GM23338 (cell line): ENCODE measurements around the gene SEMA4F. TPM values are rescaled to one million over a fixed set of nuclear protein-coding genes. Genes with fewer than 3 reads are reported as not detected.

Source experiments
- ATAC-seq: fragments of 200-7000 bp; cut with Tn5 transposase; 3 replicates; pipeline ENCODE4 v1.9.1; 2020
- DNase-seq: peaks from one replicate; pipeline ENCODE4 v3.0.0-alpha.2; 2015; ENCODE audit warnings: low spot score
- H2AFZ ChIP-seq: fragments of 200-600 bp; sonication (generic); 2 replicates; pipeline ENCODE4 v1.8.0; 2016; ENCODE audit warnings: antibody characterized with exemption, mild to moderate bottlenecking, moderate library complexity
- H3F3A ChIP-seq: fragments of 200-600 bp; sonication (generic); replicated peaks from 2 replicates; pipeline ENCODE4 v1.8.0; 2017; ENCODE audit warnings: antibody characterized with exemption, mixed run types, low read depth
- H3K27ac ChIP-seq: fragments of 200-600 bp; sonication (generic); 2 replicates; pipeline ENCODE4 v1.6.1; 2016; ENCODE audit warnings: low read depth
- H3K27me3 ChIP-seq: fragments of 200-600 bp; sonication (generic); 2 replicates; pipeline ENCODE4 v1.8.0; 2016; ENCODE audit warnings: mild to moderate bottlenecking, mixed run types, moderate library complexity; ENCODE audit not compliant: insufficient read depth
- H3K36me3 ChIP-seq: fragments of 200-600 bp; sonication (generic); 2 replicates; pipeline ENCODE4 v1.8.0; 2016; ENCODE audit warnings: mild to moderate bottlenecking; ENCODE audit not compliant: insufficient read depth
- H3K4me1 ChIP-seq: fragments of 200-600 bp; sonication (generic); 2 replicates; pipeline ENCODE4 v1.8.0; 2016; ENCODE audit warnings: mild to moderate bottlenecking, moderate library complexity; ENCODE audit not compliant: insufficient read depth
- H3K4me2 ChIP-seq: fragments of 200-600 bp; sonication (generic); 2 replicates; pipeline ENCODE4 v1.7.1; 2017; ENCODE audit warnings: mixed run types
- H3K4me3 ChIP-seq: fragments of 200-600 bp; sonication (generic); 2 replicates; pipeline ENCODE4 v1.6.1; 2016; ENCODE audit warnings: mixed run types
- H3K79me2 ChIP-seq: fragments of 200-600 bp; sonication (generic); replicated peaks from 2 replicates; pipeline ENCODE4 v1.8.0; 2017; ENCODE audit warnings: mild to moderate bottlenecking; ENCODE audit not compliant: insufficient read depth
- H3K9me2 ChIP-seq: fragments of 200-600 bp; sonication (generic); 2 replicates; pipeline ENCODE4 v1.8.0; 2017; ENCODE audit not compliant: insufficient read depth
- H4K20me1 ChIP-seq: fragments of 200-600 bp; sonication (generic); replicated peaks from 2 replicates; pipeline ENCODE4 v1.8.0; 2017; ENCODE audit warnings: mild to moderate bottlenecking; ENCODE audit not compliant: insufficient read depth
- H3K27ac Mint-ChIP-seq: 2 replicates; pipeline ENCODE4 v1.8.0; 2020; ENCODE audit warnings: inconsistent platforms, mild to moderate bottlenecking, moderate library complexity, mixed read lengths
- H3K27me3 Mint-ChIP-seq: 3 replicates; pipeline ENCODE4 v1.8.0; 2022; ENCODE audit warnings: low read depth, mild to moderate bottlenecking, moderate library complexity, mixed read lengths, inconsistent platforms; ENCODE audit not compliant: insufficient read depth, poor library complexity
- H3K36me3 Mint-ChIP-seq: 3 replicates; pipeline ENCODE4 v1.8.0; 2021; ENCODE audit warnings: low read depth, mild to moderate bottlenecking, inconsistent platforms, moderate library complexity, mixed read lengths
- H3K4me1 Mint-ChIP-seq: 3 replicates; pipeline ENCODE4 v1.8.0; 2020; ENCODE audit warnings: mild to moderate bottlenecking, inconsistent platforms, mixed read lengths
- H3K4me3 Mint-ChIP-seq: 3 replicates; pipeline ENCODE4 v1.8.0; 2021; ENCODE audit warnings: moderate library complexity, mild to moderate bottlenecking, inconsistent platforms, mixed read lengths
- H3K9me3 Mint-ChIP-seq: 3 replicates; pipeline ENCODE4 v1.8.0; 2020; ENCODE audit warnings: moderate library complexity, mild to moderate bottlenecking, inconsistent platforms, mixed read lengths
- CREB1 ChIP-seq: fragments of 250-450 bp; sonication (Bioruptor Pico); IDR thresholded peaks from 2 replicates; pipeline ENCODE4 v1.5.0; 2020; ENCODE audit warnings: low read depth, mild to moderate bottlenecking, moderate library complexity
- EZH2 ChIP-seq: fragments of 200-600 bp; sonication (generic); IDR thresholded peaks from one replicate; pipeline ENCODE4 v1.8.0; 2017; ENCODE audit warnings: antibody characterized with exemption, mild to moderate bottlenecking, low read depth; ENCODE audit not compliant: unreplicated experiment
- EZH2phosphoT487 ChIP-seq: fragments of 200-600 bp; sonication (generic); IDR thresholded peaks from one replicate; pipeline ENCODE4 v1.8.1; 2018; ENCODE audit warnings: antibody characterized with exemption; ENCODE audit not compliant: unreplicated experiment
- JUNB ChIP-seq: IDR thresholded peaks from one replicate; pipeline ENCODE4 v1.6.1; 2016; ENCODE audit warnings: antibody characterized with exemption; ENCODE audit not compliant: unreplicated experiment
- NANOG ChIP-seq: IDR thresholded peaks from 2 replicates; pipeline ENCODE4 v1.6.1; 2016; ENCODE audit warnings: antibody characterized with exemption, borderline replicate concordance
- POLR2AphosphoS5 ChIP-seq: IDR thresholded peaks from 2 replicates; pipeline ENCODE4 v1.6.1; 2016; ENCODE audit warnings: antibody characterized with exemption, low read depth
- REST ChIP-seq: IDR thresholded peaks from one replicate; pipeline ENCODE4 v1.6.1; 2018; ENCODE audit warnings: antibody characterized with exemption; ENCODE audit not compliant: unreplicated experiment
- STAT1 ChIP-seq: IDR thresholded peaks from one replicate; pipeline ENCODE4 v1.6.1; 2016; ENCODE audit warnings: antibody characterized with exemption; ENCODE audit not compliant: unreplicated experiment
- ZNF114 ChIP-seq: fragments of 250-450 bp; sonication (Bioruptor Pico); IDR thresholded peaks from 2 replicates; pipeline ENCODE4 v1.5.0; 2020; ENCODE audit warnings: mild to moderate bottlenecking, moderate library complexity
- ZNF331 ChIP-seq: fragments of 250-450 bp; sonication (Bioruptor Pico); IDR thresholded peaks from 2 replicates; pipeline ENCODE4 v1.5.0; 2020; ENCODE audit warnings: low read depth, mild to moderate bottlenecking, moderate library complexity
- ZNF462 ChIP-seq: fragments of 250-450 bp; sonication (Bioruptor Pico); IDR thresholded peaks from 2 replicates; pipeline ENCODE4 v1.5.0; 2020; ENCODE audit warnings: mild to moderate bottlenecking, moderate library complexity
- polyA plus RNA-seq: library from polyadenylated mRNA; unstranded; fragments of >200 nt; fragmentation: Nextera tagmentation; extraction: Ambion mirVana; gene quantifications from 2 replicates; pipeline ENCODE4 v1.2.1, GENCODE V29; 2016
- total RNA-seq: library from RNA; depleted of rRNA; stranded (reverse); fragments of >200 nt; shearing (Covaris generic); gene quantifications from 2 replicates; pipeline ENCODE4 v1.2.3, GENCODE V29; 2014
- TF ChIP-seq, protein P1 (sequence below), 2 experiments: fragments of 200-600 bp in 1 of 2; sonication (generic) in 1 of 2; conservative IDR thresholded peaks; 2 replicates each; pipeline versions ENCODE4 v1.5.1 to v1.6.1; 2016 to 2017; ENCODE audit warnings: antibody characterized with exemption in 2 of 2, low read depth in 2 of 2, mild to moderate bottlenecking in 2 of 2, moderate library complexity in 1 of 2
- TF ChIP-seq, protein P2 (sequence below): IDR thresholded peaks from 2 replicates; pipeline ENCODE4 v1.6.1; 2016; ENCODE audit warnings: antibody characterized with exemption

Gene SEMA4F
- total and polyA plus RNA-seq, 2 experiments from 2014 or later: 2.2 to 3.2 TPM

GRCh38 chr2:74618410-74619083, 35.5 kb upstream of the SEMA4F start:
- Mint-ChIP-seq H3K4me1 (peaks cover 5% of the 10 kb centered on the region; the same call in 2 of the 3 replicates), H3K36me3 (no peaks in the 10 kb centered on the region), H3K9me3 (no peaks in the 10 kb centered on the region), H3K27ac (no peak overlapping the region), H3K27me3 (peaks cover 2% of the 10 kb centered on the region), H3K4me3 (no peak overlapping the region)
- H3K27me3 ChIP-seq: no peaks in the 10 kb centered on the region
- no peaks in the 10 kb centered on the region for H4K20me1 ChIP-seq
- no peak overlapping the region for H3K4me3 ChIP-seq
- H3K27ac ChIP-seq: no peak overlapping the region
- H3K4me2 ChIP-seq: no peak overlapping the region
- ATAC-seq (no peak), DNase-seq (no peak)
- H2AFZ ChIP-seq: no peak overlapping the region
- H3K79me2 ChIP-seq: no peaks in the 10 kb centered on the region
- TF ChIP-seq POLR2AphosphoS5 (no peak), EZH2phosphoT487 (no peak), ZNF114 (CRISPR knock-in tag) (no peak), CREB1 (CRISPR knock-in tag) (no peak), ZNF331 (no peak), NANOG (no peak), EZH2 (no peak), JUNB (no peak), ZNF462 (CRISPR knock-in tag) (no peak), STAT1 (no peak), REST (no peak)
- TF ChIP-seq, protein P1, sequence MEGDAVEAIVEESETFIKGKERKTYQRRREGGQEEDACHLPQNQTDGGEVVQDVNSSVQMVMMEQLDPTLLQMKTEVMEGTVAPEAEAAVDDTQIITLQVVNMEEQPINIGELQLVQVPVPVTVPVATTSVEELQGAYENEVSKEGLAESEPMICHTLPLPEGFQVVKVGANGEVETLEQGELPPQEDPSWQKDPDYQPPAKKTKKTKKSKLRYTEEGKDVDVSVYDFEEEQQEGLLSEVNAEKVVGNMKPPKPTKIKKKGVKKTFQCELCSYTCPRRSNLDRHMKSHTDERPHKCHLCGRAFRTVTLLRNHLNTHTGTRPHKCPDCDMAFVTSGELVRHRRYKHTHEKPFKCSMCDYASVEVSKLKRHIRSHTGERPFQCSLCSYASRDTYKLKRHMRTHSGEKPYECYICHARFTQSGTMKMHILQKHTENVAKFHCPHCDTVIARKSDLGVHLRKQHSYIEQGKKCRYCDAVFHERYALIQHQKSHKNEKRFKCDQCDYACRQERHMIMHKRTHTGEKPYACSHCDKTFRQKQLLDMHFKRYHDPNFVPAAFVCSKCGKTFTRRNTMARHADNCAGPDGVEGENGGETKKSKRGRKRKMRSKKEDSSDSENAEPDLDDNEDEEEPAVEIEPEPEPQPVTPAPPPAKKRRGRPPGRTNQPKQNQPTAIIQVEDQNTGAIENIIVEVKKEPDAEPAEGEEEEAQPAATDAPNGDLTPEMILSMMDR (conservative IDR thresholded peaks at IDR 0.05; ENCODE audit: low read depth in 2 of 2): no peak
- TF ChIP-seq, protein P2, sequence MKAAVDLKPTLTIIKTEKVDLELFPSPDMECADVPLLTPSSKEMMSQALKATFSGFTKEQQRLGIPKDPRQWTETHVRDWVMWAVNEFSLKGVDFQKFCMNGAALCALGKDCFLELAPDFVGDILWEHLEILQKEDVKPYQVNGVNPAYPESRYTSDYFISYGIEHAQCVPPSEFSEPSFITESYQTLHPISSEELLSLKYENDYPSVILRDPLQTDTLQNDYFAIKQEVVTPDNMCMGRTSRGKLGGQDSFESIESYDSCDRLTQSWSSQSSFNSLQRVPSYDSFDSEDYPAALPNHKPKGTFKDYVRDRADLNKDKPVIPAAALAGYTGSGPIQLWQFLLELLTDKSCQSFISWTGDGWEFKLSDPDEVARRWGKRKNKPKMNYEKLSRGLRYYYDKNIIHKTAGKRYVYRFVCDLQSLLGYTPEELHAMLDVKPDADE: no peak
- no peaks in the 10 kb centered on the region for H3K9me2 ChIP-seq
- H3K4me1 ChIP-seq: no peaks in the 10 kb centered on the region
- H3K36me3 ChIP-seq: no peaks in the 10 kb centered on the region
- no peaks in the 10 kb centered on the region for H3F3A ChIP-seq
